CD4-positive, alpha-beta T cell treated with Interleukin-1 beta for 1 hour (primary cell): ENCODE data around the gene WNT9B.
"Not testable (repeated sequence)": the region's sequence is repeated elsewhere in the genome, so short reads cannot be mapped to it uniquely, and the experiment has no call there.

Experiments used
- DNase-seq, 2 donors: peaks; one replicate each; pipeline ENCODE4 v3.0.0-alpha.2; 2020 to 2022

Gene WNT9B

DNA sequence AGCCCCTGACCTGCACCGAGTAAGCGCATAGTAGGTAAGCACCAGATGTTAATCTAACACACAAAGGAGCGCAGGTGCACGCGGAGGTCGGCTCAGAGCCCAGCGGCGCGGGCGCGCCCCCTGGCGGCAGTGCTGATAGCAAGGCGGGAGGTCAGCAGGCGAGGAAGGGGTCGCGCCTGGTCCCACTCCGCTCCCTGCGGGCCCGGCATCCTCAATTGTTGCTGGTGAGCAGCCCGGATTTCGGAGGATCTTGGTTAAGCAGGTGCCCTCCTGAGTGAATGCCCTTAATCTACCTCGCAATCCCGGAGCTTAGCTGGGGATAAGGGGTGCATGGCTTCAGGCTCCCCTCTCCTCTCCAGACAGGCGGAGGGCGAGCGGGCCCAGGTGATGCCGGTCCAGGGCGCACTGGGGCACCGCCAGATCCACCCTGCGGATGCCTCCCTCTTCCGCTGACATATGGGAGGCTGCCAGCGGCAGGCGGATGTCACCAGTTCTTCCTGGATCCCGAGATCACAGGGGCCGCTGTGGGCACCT is 28.9 kb upstream of the WNT9B start:
- DNase-seq: peak; percentile 23 to 24

DNA sequence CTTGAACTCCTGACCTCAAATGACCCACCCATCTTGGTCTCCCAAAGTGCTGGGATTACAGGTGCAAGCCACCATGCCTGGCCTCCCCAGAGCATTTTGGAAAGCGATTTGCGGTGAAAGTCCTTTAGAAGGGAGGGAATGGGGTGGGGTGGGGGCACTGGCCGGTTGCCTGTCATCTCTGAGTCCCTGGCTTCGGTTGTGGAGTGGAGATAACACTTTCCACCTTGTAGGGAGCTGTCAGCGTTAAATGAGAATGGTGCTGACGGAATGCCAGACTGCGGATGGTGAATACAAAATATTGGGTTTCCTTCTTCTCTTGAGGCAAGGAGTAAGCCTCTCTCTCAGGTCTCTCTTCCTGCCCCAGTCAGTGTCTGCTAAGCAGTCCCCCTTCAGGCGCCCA is 27.7 kb upstream of the WNT9B start:
- no peak for DNase-seq

GRCh38 chr17:46826116-46826515 is 25.3 kb upstream of the WNT9B start:
- no peak for DNase-seq

DNA sequence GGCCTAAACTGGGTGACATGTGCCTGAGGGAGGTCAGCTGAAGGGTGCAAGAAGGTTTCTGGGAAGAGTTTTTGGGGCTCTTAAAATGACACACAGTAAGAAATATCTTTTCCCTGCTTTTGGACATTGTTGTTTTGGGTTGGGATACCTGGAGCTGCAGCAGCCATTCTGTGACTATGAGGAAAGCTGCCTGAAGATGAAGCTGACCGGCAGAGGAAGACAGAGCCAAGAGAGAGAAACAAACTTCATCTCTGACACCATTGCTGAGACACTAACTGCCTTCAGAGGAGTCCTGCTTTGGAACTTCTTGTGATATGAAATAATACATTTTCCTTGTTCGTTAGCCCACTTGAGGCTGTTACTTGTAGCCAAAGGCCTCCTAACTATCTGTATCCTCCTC is 24.1 kb upstream of the WNT9B start:
- no peak for DNase-seq

GRCh38 chr17:46831573-46832330 is 19.6 kb upstream of the WNT9B start:
- DNase-seq: no peak

DNA sequence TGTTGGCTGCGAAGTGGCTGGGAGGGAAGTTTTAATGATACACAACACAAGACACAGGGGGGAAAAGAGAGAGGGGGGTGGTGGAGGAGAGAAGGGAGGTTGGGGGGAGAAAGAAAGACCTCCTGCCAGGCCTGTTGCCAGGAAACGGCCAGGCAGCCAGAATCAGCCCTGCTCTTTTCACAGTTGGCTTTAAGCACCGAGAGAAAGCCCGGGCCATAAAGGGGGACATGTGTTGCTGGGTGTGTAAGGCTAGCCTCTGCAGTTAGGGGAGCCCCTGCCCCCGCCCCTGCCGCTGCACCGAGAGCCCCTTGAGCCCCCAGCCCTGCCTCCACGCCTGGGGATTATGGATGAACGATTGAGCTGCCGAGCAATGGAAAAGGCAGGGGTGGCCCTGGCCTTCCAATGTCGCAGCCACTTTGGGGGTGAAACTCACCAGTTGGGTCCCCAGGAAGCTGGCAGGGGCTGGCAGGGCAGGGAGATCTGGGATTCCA is 19.0 kb upstream of the WNT9B start:
- DNase-seq: no peak

GRCh38 chr17:46832945-46833839 is 18.2 kb upstream of the WNT9B start:
- DNase-seq: no peak

DNA sequence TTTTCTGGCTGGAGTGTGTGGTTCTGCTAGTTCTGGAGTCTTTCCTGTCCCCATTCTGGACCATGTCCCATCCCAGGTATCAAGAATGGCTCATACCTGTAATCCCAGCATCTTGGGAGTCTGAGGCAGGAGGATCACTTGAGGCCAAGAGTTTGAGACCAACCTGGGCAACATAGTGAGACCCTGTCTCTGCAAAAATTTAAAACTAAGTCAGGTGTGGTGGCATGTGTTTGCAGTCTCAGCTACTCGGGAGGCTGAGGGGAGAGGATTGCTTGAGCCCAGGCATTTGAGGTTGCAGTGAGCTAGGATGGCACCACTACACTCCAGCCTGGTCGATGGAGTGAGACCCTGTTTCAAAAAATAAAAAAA is 17.6 kb upstream of the WNT9B start:
- DNase-seq: no peak

DNA sequence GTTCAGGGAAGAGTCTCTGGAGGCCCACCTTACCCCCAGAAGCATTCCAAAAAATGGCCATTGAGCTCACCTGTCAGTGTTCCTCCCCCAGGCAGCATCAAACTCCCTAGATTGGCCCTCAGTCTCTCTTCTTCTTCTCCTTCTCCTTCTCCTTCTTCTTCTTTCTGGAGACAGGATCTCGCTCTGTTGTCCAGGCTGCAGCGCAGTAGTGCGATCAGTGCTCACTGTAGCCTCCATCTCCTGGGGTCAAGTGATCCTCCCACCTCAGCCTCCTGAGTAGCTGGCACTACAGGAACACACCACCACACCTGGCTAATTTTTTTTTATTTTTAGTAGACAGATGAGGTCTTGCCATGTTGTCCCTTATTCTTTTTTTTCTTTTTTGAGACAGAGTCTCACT is 16.5 kb upstream of the WNT9B start:
- no peak for DNase-seq

DNA sequence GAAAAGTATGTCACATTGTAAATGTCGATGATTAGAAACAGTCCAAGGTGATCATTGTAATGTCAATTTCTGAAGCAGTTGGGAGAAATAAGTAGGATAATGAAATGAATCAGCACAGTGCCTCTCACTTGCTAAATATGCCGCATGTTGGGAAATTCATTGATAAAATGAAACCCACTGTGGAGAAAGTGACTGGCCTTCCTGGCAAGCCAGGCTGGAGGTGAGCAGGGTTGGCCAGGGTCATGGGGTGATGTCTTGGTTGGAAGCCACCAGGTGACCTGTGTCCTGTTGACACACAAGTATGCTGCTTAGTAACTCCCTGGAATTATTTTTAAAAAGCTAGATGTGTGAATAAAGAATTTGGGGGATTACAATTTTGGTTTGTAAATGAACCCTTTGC is 14.9 kb upstream of the WNT9B start:
- DNase-seq: no peak

- DNase-seq: no peak
These were observed 13.9 kb upstream of the WNT9B start for GRCh38 chr17:46837521-46837920.

DNA sequence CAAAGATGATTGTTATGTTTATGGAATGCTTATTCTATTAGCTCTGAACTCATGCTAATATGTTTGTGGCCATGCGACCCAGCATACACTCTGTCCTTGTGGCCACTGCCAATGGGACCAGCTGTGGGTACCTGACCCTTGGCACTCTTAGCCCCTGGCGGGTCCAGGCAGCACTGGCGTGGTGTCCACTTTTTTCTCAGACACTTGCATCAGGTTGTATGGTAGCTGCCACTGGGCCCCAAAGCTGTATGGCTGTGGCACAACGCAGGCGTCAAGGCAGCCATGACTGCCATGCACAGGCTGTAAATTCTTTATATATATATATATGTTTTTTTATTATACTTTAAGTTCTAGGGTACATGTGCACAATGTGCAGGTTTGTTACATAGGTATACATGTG is 12.2 kb upstream of the WNT9B start:
- DNase-seq: no peak

- DNase-seq: not testable (repeated sequence)
These were observed 10.8 kb upstream of the WNT9B start for GRCh38 chr17:46840596-46840995.

- no peak for DNase-seq
These were observed 9.6 kb upstream of the WNT9B start for GRCh38 chr17:46841561-46842379.

DNA sequence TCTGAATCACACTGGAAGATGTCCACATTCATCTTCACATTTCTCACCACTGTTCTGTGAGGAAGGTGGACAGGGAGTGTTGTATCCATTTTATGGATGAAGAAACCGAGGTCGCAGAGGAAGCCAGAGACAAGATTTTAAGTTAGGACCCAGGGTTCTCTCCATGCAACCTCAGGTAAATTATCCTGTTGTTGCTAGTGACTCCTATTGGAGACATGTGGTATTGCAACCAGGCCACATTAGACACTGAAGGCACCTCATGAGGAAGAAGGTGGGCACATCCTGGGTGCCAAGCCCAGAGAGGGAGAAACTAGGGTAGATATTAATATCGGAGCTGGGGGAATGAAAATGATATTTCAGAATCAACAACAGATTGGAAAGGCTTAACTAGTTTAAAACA is 8.5 kb upstream of the WNT9B start:
- peak in 1 of 2 donors; percentile 21 for DNase-seq

- no peak for DNase-seq
These were observed 3.9 kb upstream of the WNT9B start for GRCh38 chr17:46847204-46848191.

- DNase-seq: no peak
These were observed 2.8 kb upstream of the WNT9B start for GRCh38 chr17:46848534-46848933.

DNA sequence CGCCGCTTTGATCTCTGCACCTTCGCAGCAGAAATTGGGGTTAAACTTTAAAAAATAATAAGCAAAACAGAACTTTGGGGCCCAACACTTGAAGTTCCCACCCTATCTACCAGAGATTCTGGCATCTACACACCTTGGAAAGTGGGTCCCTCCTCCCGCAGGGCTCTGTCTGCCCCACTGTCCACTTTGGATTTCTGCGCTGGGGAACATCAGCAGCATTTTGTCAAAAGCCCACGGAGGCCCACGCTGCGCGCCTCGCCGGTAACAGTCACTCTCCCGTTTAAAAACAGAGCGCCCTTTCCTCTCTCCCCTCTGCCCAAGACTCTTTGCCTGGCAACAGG is 725 bp upstream of the WNT9B start:
- no peak for DNase-seq

GRCh38 chr17:46853896-46854444 is 2.6 kb downstream of the WNT9B start:
- DNase-seq: no peak

DNA sequence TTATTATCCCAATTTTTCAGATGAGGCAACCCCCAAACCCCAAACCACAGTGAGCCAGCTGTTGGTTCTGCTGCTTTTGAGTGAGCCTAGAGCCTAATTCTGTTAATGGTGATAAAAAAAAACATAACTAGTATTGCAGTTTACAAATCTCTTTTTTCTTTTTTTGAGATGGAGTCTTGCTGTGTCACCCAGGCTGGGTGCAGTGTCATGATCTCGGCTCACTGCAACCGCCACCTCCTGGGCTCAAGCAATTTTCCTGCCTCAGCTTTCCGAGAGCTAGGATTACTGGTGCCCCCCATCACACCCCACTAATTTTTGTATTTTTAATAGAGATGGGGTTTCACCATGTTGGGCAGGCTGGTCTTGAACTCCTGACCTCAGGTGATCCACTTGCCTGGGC is 3.1 kb downstream of the WNT9B start:
- no peak for DNase-seq

- DNase-seq: no peak
These were observed 3.6 kb downstream of the WNT9B start for GRCh38 chr17:46854948-46855347.
